K562 treated with DMSO at 1 percent for 24 hours (cell line): ENCODE data around the gene VPS26B. TPM values are rescaled to one million over a fixed set of nuclear protein-coding genes. Genes with fewer than 3 reads are reported as not detected.

ENCODE experiments used
- total RNA-seq: library from RNA; unstranded; fragments of 300-600 nt; gene quantifications from 2 replicates; pipeline ENCODE4 v1.2.3, GENCODE V29; 2022; ENCODE audit warnings: low read depth; ENCODE audit not compliant: insufficient read depth

Gene VPS26B
- total RNA-seq, result 53.0 and 53.4 TPM in 2 replicates

GRCh38 chr11:134223836-134224709, at the start of gene VPS26B, which contains the start of gene NCAPD3:
Gene VPS26B (plus strand): TSS chr11:134224671. CDS start chr11:134225123, 452 bp downstream.
Gene NCAPD3 (minus strand): TSS chr11:134223967. CDS start chr11:134223926, 41 bp downstream.

GRCh38 chr11:134253188-134253993, 28.9 kb downstream of the VPS26B start, which contains the start of the genes ACAD8 and THYN1:
Gene ACAD8 (plus strand): TSS chr11:134253568. CDS start chr11:134253601, 33 bp downstream.
Gene THYN1 (minus strand): TSS chr11:134253352. CDS start chr11:134252882, 470 bp downstream.

GRCh38 chr11:134275534-134276395, 51.3 kb downstream of the VPS26B start, which contains the start of gene GLB1L3:
Gene GLB1L3 (plus strand): TSS chr11:134276379. CDS start chr11:134276741, 362 bp downstream.

Other genes with a start within 250 kb of the VPS26B start
- 0.46 and 0.54 TPM in 2 replicates for gene JAM3, start 155.6 kb upstream of the VPS26B start, total RNA-seq
- gene NCAPD3, start 704 bp upstream of the VPS26B start, total RNA-seq, result 46.3 and 51.7 TPM in 2 replicates
- 52.9 and 60.1 TPM in 2 replicates for gene THYN1, start 28.7 kb downstream of the VPS26B start, total RNA-seq
- gene ACAD8, start 28.9 kb downstream of the VPS26B start, total RNA-seq, result 19.6 and 19.9 TPM in 2 replicates
- gene GLB1L3, start 51.7 kb downstream of the VPS26B start, total RNA-seq, result 0.24 TPM in 1 of 2 replicates, not detected in the other
- gene GLB1L2, start 107.3 kb downstream of the VPS26B start, total RNA-seq, result 13.5 and 14.4 TPM in 2 replicates
- 0.36 TPM in 1 of 2 replicates, not detected in the other for gene B3GAT1, start 187.6 kb downstream of the VPS26B start, total RNA-seq